ENCODE results near the gene KIF1A. TPM values are rescaled to one million over a fixed set of nuclear protein-coding genes. Genes with fewer than 3 reads are reported as not detected.
"Not testable (repeated sequence)": the region's sequence is repeated elsewhere in the genome, so short reads cannot be mapped to it uniquely, and the experiment has no call there.

The KIF1A gene
- total RNA-seq, 1 donor from 2014 or later: 4.7 TPM

DNA sequence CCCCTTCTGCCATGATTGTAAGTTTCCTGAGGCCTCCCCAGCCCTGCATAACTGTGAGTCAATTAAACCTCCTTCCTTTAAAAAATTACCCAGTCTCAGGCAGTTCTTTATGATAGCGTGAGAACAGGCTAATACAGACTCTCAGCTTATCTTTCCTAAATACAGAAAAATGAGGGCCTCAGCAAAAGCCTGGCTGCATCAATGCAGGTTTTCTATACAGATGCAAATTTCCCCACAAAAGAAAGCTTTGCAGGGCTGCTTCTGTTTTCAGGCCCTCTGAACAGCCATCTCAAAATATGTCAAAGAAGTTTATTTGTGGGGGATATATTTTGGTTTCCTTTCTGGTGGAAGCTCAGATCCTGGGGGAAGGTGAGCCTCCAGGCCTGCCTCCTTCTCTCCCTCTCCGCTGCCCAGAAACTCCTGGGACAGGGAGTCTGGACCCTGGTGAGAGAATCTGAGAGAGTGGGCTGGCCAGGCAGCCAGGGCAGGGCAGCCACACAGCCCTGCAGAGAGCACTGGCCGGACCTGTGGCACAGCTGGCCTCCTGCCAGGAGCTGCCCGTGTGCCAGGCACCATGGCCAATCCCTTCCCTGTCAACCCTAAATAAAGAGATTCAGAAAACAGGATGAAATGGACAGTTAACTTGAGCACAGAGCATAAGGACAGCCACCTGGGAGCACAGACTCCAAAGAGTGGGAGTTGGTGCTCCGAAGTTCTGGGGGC is 27.0 kb upstream of the KIF1A start:
- no peaks in the 10 kb centered on the region for H3K9me3 ChIP-seq (ENCODE audit: control insufficient read depth in 3 of 3, low read length in 3 of 3)
- H3K4me1 ChIP-seq (ENCODE audit: control insufficient read depth in 3 of 3, insufficient read depth in 3 of 3, low read length in 3 of 3): peaks cover 0 to 2% (median 0%) of the 10 kb centered on the region in 3 donors
- H3K27me3 ChIP-seq (ENCODE audit: control insufficient read depth in 3 of 3, insufficient read depth in 3 of 3, low read length in 3 of 3): peaks cover 0 to 8% (median 4%) of the 10 kb centered on the region in 3 donors
- H3K9ac ChIP-seq (ENCODE audit: low read depth in 1 of 3, low read length in 3 of 3): no peak overlapping the region
- H3K27ac ChIP-seq (ENCODE audit: low read depth, low read length): no peak overlapping the region
- H3K4me3 ChIP-seq (ENCODE audit: low read length in 3 of 3): no peak overlapping the region
- H3K36me3 ChIP-seq (ENCODE audit: control insufficient read depth in 3 of 3, insufficient read depth in 3 of 3, low read length in 3 of 3): no peaks in the 10 kb centered on the region

DNA sequence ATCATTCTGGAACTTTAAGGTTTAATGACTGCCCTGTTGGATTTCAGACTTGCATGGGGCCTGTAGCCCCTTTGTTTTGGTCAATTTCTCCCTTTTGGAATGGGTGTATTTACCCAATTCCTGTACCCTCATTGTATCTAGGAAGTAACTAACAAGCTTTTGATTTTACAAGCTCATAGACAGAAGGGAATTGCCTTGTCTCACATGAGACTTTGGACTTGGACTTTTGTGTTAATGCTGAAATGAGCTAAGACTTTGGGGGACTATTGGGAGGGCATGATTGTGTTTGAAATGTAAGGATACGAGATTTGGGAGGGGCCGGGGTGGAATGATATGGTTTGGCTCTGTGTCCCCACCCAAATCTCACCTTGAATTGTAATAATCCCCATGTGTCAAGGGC is 26.3 kb upstream of the KIF1A start:
- H3K27ac ChIP-seq (ENCODE audit: low read depth, low read length); H3K9ac ChIP-seq (ENCODE audit: low read depth in 1 of 3, low read length in 3 of 3); H3K27me3 ChIP-seq (ENCODE audit: control insufficient read depth in 3 of 3, insufficient read depth in 3 of 3, low read length in 3 of 3); H3K4me3 ChIP-seq (ENCODE audit: low read length in 3 of 3); H3K36me3 ChIP-seq (ENCODE audit: control insufficient read depth in 3 of 3, insufficient read depth in 3 of 3, low read length in 3 of 3); H3K9me3 ChIP-seq (ENCODE audit: control insufficient read depth in 3 of 3, low read length in 3 of 3); H3K4me1 ChIP-seq (ENCODE audit: control insufficient read depth in 3 of 3, insufficient read depth in 3 of 3, low read length in 3 of 3): not testable (repeated sequence)

DNA sequence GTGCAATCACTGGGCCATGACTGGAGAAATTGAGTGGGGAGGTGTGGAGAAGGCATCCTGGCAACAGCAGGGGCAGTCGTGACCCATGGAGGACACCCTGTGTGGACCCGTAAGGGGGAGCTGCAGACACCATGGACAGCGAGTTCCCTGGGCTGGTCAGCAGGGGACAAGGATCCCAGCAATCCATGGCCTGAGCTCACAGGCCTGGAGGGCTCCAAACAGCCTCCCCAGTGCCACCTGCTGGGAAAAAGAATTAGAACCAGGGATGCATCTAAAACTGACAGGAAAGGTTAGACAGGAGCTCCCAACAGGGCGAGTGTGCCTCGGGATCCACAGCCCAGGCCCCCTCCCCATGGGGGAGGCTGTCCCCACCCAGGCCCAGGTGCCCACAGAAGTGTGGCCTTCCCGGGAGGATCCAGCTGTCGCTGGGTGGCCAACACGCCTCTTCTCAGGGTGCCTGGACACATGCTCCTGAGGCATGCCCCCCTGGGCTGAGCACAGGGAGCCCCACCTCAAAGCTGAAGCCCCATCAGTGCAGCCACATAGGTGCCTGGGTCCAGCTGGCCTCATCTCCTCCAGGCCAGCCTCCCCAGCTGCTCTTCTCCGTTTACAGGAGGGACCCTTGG is 20.5 kb upstream of the KIF1A start:
- H3K36me3 ChIP-seq (ENCODE audit: control insufficient read depth in 3 of 3, insufficient read depth in 3 of 3, low read length in 3 of 3): no peaks in the 10 kb centered on the region
- H3K4me3 ChIP-seq (ENCODE audit: low read length in 3 of 3): no peak overlapping the region
- H3K9me3 ChIP-seq (ENCODE audit: control insufficient read depth in 3 of 3, low read length in 3 of 3): no peaks in the 10 kb centered on the region
- H3K27me3 ChIP-seq (ENCODE audit: control insufficient read depth in 3 of 3, insufficient read depth in 3 of 3, low read length in 3 of 3): peaks cover 9 to 35% (median 32%) of the 10 kb centered on the region in 3 donors
- no peak overlapping the region for H3K9ac ChIP-seq (ENCODE audit: low read depth in 1 of 3, low read length in 3 of 3)
- no peak overlapping the region for H3K27ac ChIP-seq (ENCODE audit: low read depth, low read length)
- peaks cover 4 to 13% (median 5%) of the 10 kb centered on the region in 3 donors for H3K4me1 ChIP-seq (ENCODE audit: control insufficient read depth in 3 of 3, insufficient read depth in 3 of 3, low read length in 3 of 3)

DNA sequence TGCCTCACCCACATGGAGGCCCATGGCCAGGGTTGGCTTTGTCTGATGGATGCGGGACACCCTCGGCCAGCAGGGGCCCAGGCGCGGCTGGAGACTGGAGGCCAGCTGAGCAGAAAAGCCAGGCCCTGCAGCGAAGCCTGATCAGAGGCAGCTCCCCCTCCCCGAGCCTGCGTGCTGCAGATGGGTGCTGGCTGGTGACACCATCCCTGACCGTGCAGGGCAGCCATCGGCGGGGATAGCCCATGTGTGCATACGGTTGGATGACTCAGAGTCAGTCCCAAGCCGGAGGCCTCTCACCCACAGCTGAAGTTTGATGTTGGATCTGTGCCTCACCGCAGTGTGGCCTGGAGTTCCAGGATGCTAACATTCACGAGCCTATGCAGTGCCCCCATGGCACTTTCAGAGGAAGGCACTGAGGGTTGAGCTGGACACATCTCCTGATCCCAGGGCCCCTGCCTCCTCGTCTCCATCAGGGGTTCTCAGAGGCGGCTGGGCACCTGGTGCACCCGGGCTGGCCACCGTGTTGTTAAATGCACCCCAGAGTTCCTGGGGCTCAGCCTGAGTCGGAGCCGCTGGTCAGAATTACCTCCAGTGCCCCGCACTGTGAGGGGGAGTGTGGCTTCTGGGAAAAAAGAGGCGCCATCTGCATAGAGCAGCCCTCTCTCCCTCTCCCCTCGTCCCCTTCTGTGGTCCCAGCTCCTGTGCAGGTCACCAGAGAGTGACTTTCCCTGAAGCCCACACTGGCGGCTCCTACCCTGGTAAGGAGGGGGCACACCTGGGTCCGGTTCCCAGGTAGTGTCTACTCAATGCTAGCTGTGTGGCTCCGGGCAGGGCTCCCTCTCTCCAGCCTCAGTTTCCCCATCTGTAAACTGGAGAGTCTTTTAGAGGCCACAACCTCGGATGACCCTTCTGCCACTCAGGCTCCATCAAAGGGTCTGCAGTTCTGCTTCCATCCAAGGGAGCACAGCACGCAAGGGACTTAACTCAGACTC is 19.4 kb upstream of the KIF1A start:
- no peaks in the 10 kb centered on the region for H3K9me3 ChIP-seq (ENCODE audit: control insufficient read depth in 3 of 3, low read length in 3 of 3)
- no peak overlapping the region for H3K4me3 ChIP-seq (ENCODE audit: low read length in 3 of 3)
- H3K36me3 ChIP-seq (ENCODE audit: control insufficient read depth in 3 of 3, insufficient read depth in 3 of 3, low read length in 3 of 3): no peaks in the 10 kb centered on the region
- H3K27me3 ChIP-seq (ENCODE audit: control insufficient read depth in 3 of 3, insufficient read depth in 3 of 3, low read length in 3 of 3): peaks cover 9 to 35% (median 30%) of the 10 kb centered on the region in 3 donors
- no peak overlapping the region for H3K27ac ChIP-seq (ENCODE audit: low read depth, low read length)
- H3K4me1 ChIP-seq (ENCODE audit: control insufficient read depth in 3 of 3, insufficient read depth in 3 of 3, low read length in 3 of 3): peaks cover 4 to 13% (median 5%) of the 10 kb centered on the region in 3 donors
- H3K9ac ChIP-seq (ENCODE audit: low read depth in 1 of 3, low read length in 3 of 3): no peak overlapping the region

DNA sequence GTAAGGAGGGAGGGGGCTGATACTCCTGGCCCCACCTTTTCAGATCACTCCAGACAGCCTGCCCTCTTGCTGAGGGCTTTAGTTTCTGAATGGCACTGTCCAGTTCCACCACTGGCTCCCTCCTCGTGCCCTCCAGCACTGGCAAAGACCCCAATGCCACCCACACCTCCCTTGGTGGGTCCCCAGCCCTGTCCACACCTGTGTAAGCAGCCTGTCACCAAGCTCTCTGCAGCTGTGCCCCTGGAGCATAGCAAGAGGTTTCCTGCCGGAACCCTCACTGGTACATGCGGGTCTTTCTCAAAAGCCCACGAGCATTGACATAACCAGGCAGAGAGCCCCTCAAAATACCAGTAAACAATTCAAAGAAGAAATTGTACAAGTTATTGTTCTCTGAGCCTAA is 17.6 kb upstream of the KIF1A start:
- no peak overlapping the region for H3K9ac ChIP-seq (ENCODE audit: low read depth in 1 of 3, low read length in 3 of 3)
- peaks cover 4 to 13% (median 5%) of the 10 kb centered on the region in 3 donors for H3K4me1 ChIP-seq (ENCODE audit: control insufficient read depth in 3 of 3, insufficient read depth in 3 of 3, low read length in 3 of 3)
- H3K27me3 ChIP-seq (ENCODE audit: control insufficient read depth in 3 of 3, insufficient read depth in 3 of 3, low read length in 3 of 3): peaks cover 9 to 35% (median 27%) of the 10 kb centered on the region in 3 donors
- H3K4me3 ChIP-seq (ENCODE audit: low read length in 3 of 3): no peak overlapping the region
- H3K9me3 ChIP-seq (ENCODE audit: control insufficient read depth in 3 of 3, low read length in 3 of 3): no peaks in the 10 kb centered on the region
- H3K27ac ChIP-seq (ENCODE audit: low read depth, low read length): no peak overlapping the region
- no peaks in the 10 kb centered on the region for H3K36me3 ChIP-seq (ENCODE audit: control insufficient read depth in 3 of 3, insufficient read depth in 3 of 3, low read length in 3 of 3)

DNA sequence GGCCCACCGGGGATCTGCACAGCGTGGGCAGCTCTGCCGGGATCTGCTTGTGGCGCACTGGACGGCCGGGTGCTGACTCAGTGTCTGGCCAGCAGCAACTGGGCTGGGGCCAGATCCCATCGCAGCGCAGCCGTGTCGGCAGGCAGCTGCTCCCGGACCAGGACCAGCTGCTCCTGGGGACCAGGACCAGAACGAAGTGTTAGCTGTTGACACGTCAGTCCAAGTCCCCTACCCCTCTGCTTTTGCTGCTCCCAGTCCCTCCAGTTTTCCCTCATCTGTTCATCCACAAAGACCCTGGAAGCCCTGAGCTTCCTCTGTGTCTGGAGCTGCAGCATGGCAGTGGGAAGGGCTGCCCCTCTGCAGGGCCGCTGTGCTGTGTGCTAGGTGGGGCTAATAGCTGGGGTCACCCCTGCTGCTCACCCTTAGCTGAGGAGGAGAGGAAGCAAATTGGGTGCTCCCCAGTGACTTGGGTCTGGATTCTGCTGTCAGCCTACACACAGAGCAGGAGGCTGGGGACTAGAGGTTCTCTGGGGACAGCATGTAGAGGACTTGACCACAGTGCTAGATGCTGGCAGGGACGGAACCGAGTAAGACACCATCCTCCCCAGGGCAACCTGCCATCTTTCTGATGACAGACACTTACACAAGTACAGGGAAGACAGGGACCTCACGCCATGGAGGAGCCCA is 16.9 kb upstream of the KIF1A start:
- H3K9ac ChIP-seq (ENCODE audit: low read depth in 1 of 3, low read length in 3 of 3): peak overlapping the region in 1 of 3 donors; percentile 1
- no peaks in the 10 kb centered on the region for H3K9me3 ChIP-seq (ENCODE audit: control insufficient read depth in 3 of 3, low read length in 3 of 3)
- H3K4me3 ChIP-seq (ENCODE audit: low read length in 3 of 3): no peak overlapping the region
- H3K27ac ChIP-seq (ENCODE audit: low read depth, low read length): no peak overlapping the region
- H3K4me1 ChIP-seq (ENCODE audit: control insufficient read depth in 3 of 3, insufficient read depth in 3 of 3, low read length in 3 of 3): peaks cover 4 to 13% (median 5%) of the 10 kb centered on the region in 3 donors
- H3K27me3 ChIP-seq (ENCODE audit: control insufficient read depth in 3 of 3, insufficient read depth in 3 of 3, low read length in 3 of 3): peaks cover 9 to 31% (median 27%) of the 10 kb centered on the region in 3 donors
- H3K36me3 ChIP-seq (ENCODE audit: control insufficient read depth in 3 of 3, insufficient read depth in 3 of 3, low read length in 3 of 3): no peaks in the 10 kb centered on the region

DNA sequence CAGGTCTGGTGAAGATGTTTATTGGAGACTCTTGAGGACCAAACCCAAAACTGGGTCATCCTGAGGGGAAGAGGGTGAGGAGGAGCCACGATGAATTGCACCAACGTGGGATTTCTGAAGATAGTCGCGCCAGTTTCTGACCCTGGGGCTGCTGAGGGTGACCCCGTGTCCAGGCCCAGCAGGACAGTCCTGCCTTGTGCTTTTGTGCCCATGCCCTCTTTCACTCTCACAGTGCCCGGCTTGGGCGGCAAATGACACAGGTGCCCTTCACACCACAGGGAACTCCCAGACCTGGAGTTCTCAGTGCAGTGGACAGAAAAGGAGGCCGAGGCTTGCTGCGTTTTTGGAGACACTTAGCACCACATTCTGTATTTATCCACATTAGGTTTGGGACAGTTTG is 15.5 kb upstream of the KIF1A start:
- no peak overlapping the region for H3K27ac ChIP-seq (ENCODE audit: low read depth, low read length)
- no peaks in the 10 kb centered on the region for H3K9me3 ChIP-seq (ENCODE audit: control insufficient read depth in 3 of 3, low read length in 3 of 3)
- peaks cover 14 to 27% (median 15%) of the 10 kb centered on the region in 3 donors for H3K27me3 ChIP-seq (ENCODE audit: control insufficient read depth in 3 of 3, insufficient read depth in 3 of 3, low read length in 3 of 3)
- H3K4me3 ChIP-seq (ENCODE audit: low read length in 3 of 3): no peak overlapping the region
- H3K4me1 ChIP-seq (ENCODE audit: control insufficient read depth in 3 of 3, insufficient read depth in 3 of 3, low read length in 3 of 3): peaks cover 9 to 18% (median 10%) of the 10 kb centered on the region in 3 donors
- no peak overlapping the region for H3K9ac ChIP-seq (ENCODE audit: low read depth in 1 of 3, low read length in 3 of 3)
- no peaks in the 10 kb centered on the region for H3K36me3 ChIP-seq (ENCODE audit: control insufficient read depth in 3 of 3, insufficient read depth in 3 of 3, low read length in 3 of 3)

DNA sequence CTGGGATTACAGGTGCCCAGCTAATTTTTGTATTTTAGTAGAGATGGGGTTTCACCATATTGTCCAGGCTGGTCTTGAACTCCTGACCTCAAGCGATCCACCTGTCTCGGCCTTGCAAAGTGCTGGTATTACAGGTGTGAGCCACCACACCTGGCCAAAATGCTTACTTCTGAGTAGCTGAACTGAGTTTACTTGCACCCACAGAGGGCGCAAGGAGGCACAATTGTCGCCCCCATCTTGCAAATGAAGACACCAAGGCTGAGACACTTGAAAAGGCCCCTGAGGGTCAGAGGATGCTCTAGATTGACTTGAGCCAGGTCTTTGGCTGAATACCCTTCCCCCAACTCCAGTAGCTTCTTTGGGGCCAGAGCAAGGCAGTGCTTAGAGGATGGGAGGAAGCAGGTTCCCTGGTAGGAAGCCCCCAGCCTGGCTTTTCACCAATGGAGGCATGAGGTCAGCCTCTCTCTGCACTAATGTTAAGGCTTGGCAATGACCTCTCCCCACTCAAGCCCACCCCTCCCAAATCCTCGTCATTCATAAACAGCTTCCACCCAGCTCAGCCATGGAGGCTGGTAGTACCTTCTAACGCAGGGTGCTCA is 14.5 kb upstream of the KIF1A start:
- Histone ChIP-seq H3K4me3 (ENCODE audit: low read length in 3 of 3) (no peak overlapping the region), H3K36me3 (ENCODE audit: control insufficient read depth in 3 of 3, insufficient read depth in 3 of 3, low read length in 3 of 3) (no peaks in the 10 kb centered on the region), H3K9ac (ENCODE audit: low read depth in 1 of 3, low read length in 3 of 3) (no peak overlapping the region), H3K9me3 (ENCODE audit: control insufficient read depth in 3 of 3, low read length in 3 of 3) (no peaks in the 10 kb centered on the region), H3K27me3 (ENCODE audit: control insufficient read depth in 3 of 3, insufficient read depth in 3 of 3, low read length in 3 of 3) (peaks cover 11 to 31% (median 19%) of the 10 kb centered on the region in 3 donors), H3K27ac (ENCODE audit: low read depth, low read length) (no peak overlapping the region), H3K4me1 (ENCODE audit: control insufficient read depth in 3 of 3, insufficient read depth in 3 of 3, low read length in 3 of 3) (peaks cover 9 to 18% (median 10%) of the 10 kb centered on the region in 3 donors)

DNA sequence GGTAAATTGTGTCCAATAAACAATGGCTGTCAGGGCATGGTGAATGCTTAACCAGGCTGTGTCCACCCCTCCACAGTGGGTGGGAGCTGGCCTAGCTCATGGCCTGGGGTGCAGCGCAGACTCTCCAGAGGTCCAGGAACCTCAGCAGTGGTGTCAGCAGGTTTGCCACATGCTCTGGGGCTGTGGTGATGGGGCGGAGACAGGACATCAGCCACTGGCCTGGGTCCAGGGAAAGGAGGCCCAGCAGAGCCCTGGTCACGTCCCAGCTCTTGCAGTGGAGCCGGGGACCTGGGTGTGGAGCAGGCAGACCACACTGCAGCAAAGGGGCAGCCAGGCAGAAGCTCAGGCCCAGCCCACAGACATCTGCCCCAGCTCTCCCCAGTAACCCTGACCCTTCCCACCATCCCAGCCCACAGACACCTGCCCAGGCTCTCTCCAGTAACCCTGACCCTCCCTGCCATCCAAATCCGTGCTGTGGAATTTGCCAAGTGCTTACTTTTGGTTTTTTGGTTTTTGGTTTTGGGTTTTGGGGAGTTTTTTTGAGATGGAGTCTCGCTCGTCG is 13.8 kb upstream of the KIF1A start:
- H3K9ac ChIP-seq (ENCODE audit: low read depth in 1 of 3, low read length in 3 of 3): no peak overlapping the region
- no peaks in the 10 kb centered on the region for H3K36me3 ChIP-seq (ENCODE audit: control insufficient read depth in 3 of 3, insufficient read depth in 3 of 3, low read length in 3 of 3)
- no peak overlapping the region for H3K4me3 ChIP-seq (ENCODE audit: low read length in 3 of 3)
- H3K27ac ChIP-seq (ENCODE audit: low read depth, low read length): no peak overlapping the region
- peaks cover 9 to 18% (median 10%) of the 10 kb centered on the region in 3 donors for H3K4me1 ChIP-seq (ENCODE audit: control insufficient read depth in 3 of 3, insufficient read depth in 3 of 3, low read length in 3 of 3)
- no peaks in the 10 kb centered on the region for H3K9me3 ChIP-seq (ENCODE audit: control insufficient read depth in 3 of 3, low read length in 3 of 3)
- peaks cover 12 to 26% (median 23%) of the 10 kb centered on the region in 3 donors for H3K27me3 ChIP-seq (ENCODE audit: control insufficient read depth in 3 of 3, insufficient read depth in 3 of 3, low read length in 3 of 3)
